ENCODE data around the gene HBS1L.

DNA sequence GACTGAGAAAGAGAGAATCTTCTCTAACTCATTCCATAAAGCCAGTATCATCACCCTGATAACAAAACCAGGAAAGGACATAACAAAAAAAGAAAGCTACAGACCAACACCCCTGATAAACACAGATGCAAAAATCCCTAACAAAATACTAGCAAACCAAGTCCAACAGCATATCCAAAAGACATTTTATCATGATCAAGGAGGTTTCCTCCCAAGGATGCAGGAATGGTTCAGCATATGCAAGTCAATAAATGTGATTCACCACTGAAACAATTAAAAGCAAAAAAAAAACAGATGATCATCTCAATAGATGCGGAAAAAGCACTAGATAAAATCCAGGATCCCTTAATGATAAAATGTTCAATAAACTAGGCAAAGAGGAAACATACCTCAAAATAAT lies 80.3 kb downstream of the HBS1L start:
- TF ChIP-seq, protein P1, sequence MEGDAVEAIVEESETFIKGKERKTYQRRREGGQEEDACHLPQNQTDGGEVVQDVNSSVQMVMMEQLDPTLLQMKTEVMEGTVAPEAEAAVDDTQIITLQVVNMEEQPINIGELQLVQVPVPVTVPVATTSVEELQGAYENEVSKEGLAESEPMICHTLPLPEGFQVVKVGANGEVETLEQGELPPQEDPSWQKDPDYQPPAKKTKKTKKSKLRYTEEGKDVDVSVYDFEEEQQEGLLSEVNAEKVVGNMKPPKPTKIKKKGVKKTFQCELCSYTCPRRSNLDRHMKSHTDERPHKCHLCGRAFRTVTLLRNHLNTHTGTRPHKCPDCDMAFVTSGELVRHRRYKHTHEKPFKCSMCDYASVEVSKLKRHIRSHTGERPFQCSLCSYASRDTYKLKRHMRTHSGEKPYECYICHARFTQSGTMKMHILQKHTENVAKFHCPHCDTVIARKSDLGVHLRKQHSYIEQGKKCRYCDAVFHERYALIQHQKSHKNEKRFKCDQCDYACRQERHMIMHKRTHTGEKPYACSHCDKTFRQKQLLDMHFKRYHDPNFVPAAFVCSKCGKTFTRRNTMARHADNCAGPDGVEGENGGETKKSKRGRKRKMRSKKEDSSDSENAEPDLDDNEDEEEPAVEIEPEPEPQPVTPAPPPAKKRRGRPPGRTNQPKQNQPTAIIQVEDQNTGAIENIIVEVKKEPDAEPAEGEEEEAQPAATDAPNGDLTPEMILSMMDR (IDR thresholded peaks at IDR 0.05; ENCODE audit: low read depth, low read length, poor library complexity, severe bottlenecking), result no peak
- TF ChIP-seq EZH2phosphoT487 (IDR thresholded peaks at IDR 0.05; ENCODE audit: borderline replicate concordance, low read length), result no peak
